Urinary bladder (tissue), 4 donors: ENCODE data around the gene TFPI2. TPM values are rescaled to one million over a fixed set of nuclear protein-coding genes. Genes with fewer than 3 reads are reported as not detected.

ENCODE experiments used
- DNase-seq: peaks from one replicate; pipeline ENCODE4 v3.0.0-alpha.2; 2015; ENCODE audit errors: extremely low spot score
- H3K27ac ChIP-seq: one replicate; pipeline ENCODE4 v1.5.1; 2013; ENCODE audit warnings: low read depth, mild to moderate bottlenecking, moderate library complexity
- H3K36me3 ChIP-seq: one replicate; pipeline ENCODE4 v1.6.1; 2013; ENCODE audit warnings: mild to moderate bottlenecking, moderate library complexity; ENCODE audit not compliant: insufficient read depth
- H3K4me1 ChIP-seq: one replicate; pipeline ENCODE4 v1.6.1; 2013; ENCODE audit warnings: mild to moderate bottlenecking, moderate library complexity; ENCODE audit not compliant: insufficient read depth
- H3K4me3 ChIP-seq: one replicate; pipeline ENCODE4 v1.5.1; 2013; ENCODE audit warnings: low read depth, low read length
- whole genome bisulfite sequencing: extraction: QIAGEN DNeasy Blood & Tissue Kit; methylation state at CpG from one replicate; pipeline ENCODE4 v1.1.7; 2013; 5-methylcytosine and 5-hydroxymethylcytosine counted together
- polyA plus RNA-seq: library from polyadenylated mRNA; stranded (reverse); fragments of 200-250 nt; gene quantifications from one replicate; pipeline ENCODE4 v1.2.3, GENCODE V29; 2013
- total RNA-seq: library from RNA; depleted of rRNA; stranded (reverse); fragments of >200 nt; gene quantifications from one replicate; pipeline ENCODE4 v1.2.3, GENCODE V29; 2014
- donor health status: healthy with polysubstance abuse.
- donor health status: healthy.

Gene TFPI2
- total RNA-seq: 19.3 TPM
- 5.5 TPM for polyA plus RNA-seq

- no peak for DNase-seq
- no peak within 1 kb of the TSS for H3K27ac ChIP-seq
- WGBS: under 1% methylated on average over 49 of the region's 49 CpGs
These were observed at the start of gene TFPI2 for GRCh38 chr7:93890464-93891068. Gene TFPI2 (minus strand): TSS chr7:93890753. CDS start chr7:93890678, 75 bp downstream.

GRCh38 chr7:93938293-93938692 is 47.7 kb upstream of the TFPI2 start:
- Histone ChIP-seq H3K36me3 (no peaks in the 10 kb centered on the region), H3K4me3 (no peak overlapping the region), H3K4me1 (no peaks in the 10 kb centered on the region), H3K27ac (no peak overlapping the region)
- DNase-seq: no peak

More at GRCh38 chr7:93890464-93891068, at the start of gene TFPI2:
- no peaks in the 10 kb centered on the region for H3K36me3 ChIP-seq
- no peaks in the 10 kb centered on the region for H3K4me1 ChIP-seq
- peak within 1 kb of the TSS; percentile 56 for H3K4me3 ChIP-seq

GRCh38 chr7:93937818-93938217 is 47.3 kb upstream of the TFPI2 start:
- Histone ChIP-seq H3K4me3 (no peak overlapping the region), H3K4me1 (no peaks in the 10 kb centered on the region), H3K27ac (no peak overlapping the region), H3K36me3 (no peaks in the 10 kb centered on the region)
- WGBS: 91% methylated on average over 1 of the region's 1 CpG
- no peak for DNase-seq

- no peak overlapping the region for H3K27ac ChIP-seq
- H3K36me3 ChIP-seq: no peaks in the 10 kb centered on the region
- no peak overlapping the region for H3K4me3 ChIP-seq
- no peak for DNase-seq
- 78% methylated on average over 2 of the region's 2 CpGs for WGBS
- H3K4me1 ChIP-seq: no peaks in the 10 kb centered on the region
These were observed 44.5 kb upstream of the TFPI2 start for GRCh38 chr7:93935102-93935501.

GRCh38 chr7:93933156-93933555 is 42.6 kb upstream of the TFPI2 start:
- Histone ChIP-seq H3K36me3 (no peaks in the 10 kb centered on the region), H3K4me3 (no peak overlapping the region), H3K27ac (no peak overlapping the region), H3K4me1 (no peaks in the 10 kb centered on the region)
- WGBS: 93% methylated on average over 3 of the region's 3 CpGs
- no peak for DNase-seq

GRCh38 chr7:93931655-93932054 is 41.1 kb upstream of the TFPI2 start:
- WGBS: 73% methylated on average over 3 of the region's 3 CpGs
- no peak overlapping the region for H3K4me3 ChIP-seq
- no peaks in the 10 kb centered on the region for H3K4me1 ChIP-seq
- DNase-seq: no peak
- H3K27ac ChIP-seq: no peak overlapping the region
- H3K36me3 ChIP-seq: no peaks in the 10 kb centered on the region

- no peaks in the 10 kb centered on the region for H3K36me3 ChIP-seq
These were observed 37.0 kb upstream of the TFPI2 start for GRCh38 chr7:93927585-93927984.

GRCh38 chr7:93926800-93927199 is 36.2 kb upstream of the TFPI2 start:
- no peak for DNase-seq
- Histone ChIP-seq H3K4me3 (no peak overlapping the region), H3K4me1 (no peaks in the 10 kb centered on the region), H3K27ac (no peak overlapping the region), H3K36me3 (no peaks in the 10 kb centered on the region)
- WGBS: 75% methylated on average over 1 of the region's 1 CpG

More at GRCh38 chr7:93927585-93927984, 37.0 kb upstream of the TFPI2 start:
- no peak overlapping the region for H3K4me3 ChIP-seq
- no peaks in the 10 kb centered on the region for H3K4me1 ChIP-seq
- no peak overlapping the region for H3K27ac ChIP-seq
- DNase-seq: no peak
- WGBS: 75% methylated on average over 3 of the region's 3 CpGs

- H3K4me3 ChIP-seq: peak overlapping the region; percentile 45
- 13% methylated on average over 1 of the region's 1 CpG for WGBS
- H3K4me1 ChIP-seq: no peaks in the 10 kb centered on the region
These were observed 33.4 kb upstream of the TFPI2 start for GRCh38 chr7:93923942-93924341.

GRCh38 chr7:93923296-93923695 is 32.7 kb upstream of the TFPI2 start:
- Histone ChIP-seq H3K4me3 (peak overlapping the region; percentile 45), H3K27ac (peak overlapping the region; percentile 50), H3K4me1 (no peaks in the 10 kb centered on the region), H3K36me3 (no peaks in the 10 kb centered on the region)
- 33% methylated on average over 6 of the region's 6 CpGs for WGBS
- DNase-seq: no peak

More at GRCh38 chr7:93923942-93924341, 33.4 kb upstream of the TFPI2 start:
- DNase-seq: no peak
- Histone ChIP-seq H3K36me3 (no peaks in the 10 kb centered on the region), H3K27ac (peak overlapping the region; percentile 59)

- 2% methylated on average over 39 of the region's 39 CpGs for WGBS
- peak within 1 kb of the TSS; percentile 51 for H3K4me3 ChIP-seq
- H3K4me1 ChIP-seq: no peaks in the 10 kb centered on the region
- H3K27ac ChIP-seq: peak within 1 kb of the TSS; percentile 76
- H3K36me3 ChIP-seq: no peaks in the 10 kb centered on the region
- peak; percentile 23 for DNase-seq
These were observed 31.3 kb upstream of the TFPI2 start, which contains the start of gene GNG11 for GRCh38 chr7:93921607-93922566. Gene GNG11 (plus strand): TSS chr7:93921735. CDS start chr7:93922138, 403 bp downstream.

- H3K27ac ChIP-seq: peak overlapping the region; percentile 76
- no peak for DNase-seq
- H3K4me3 ChIP-seq: peak overlapping the region; percentile 51
- H3K4me1 ChIP-seq: no peaks in the 10 kb centered on the region
- H3K36me3 ChIP-seq: no peaks in the 10 kb centered on the region
- WGBS: 34% methylated on average over 8 of the region's 8 CpGs
These were observed 30.6 kb upstream of the TFPI2 start for GRCh38 chr7:93921186-93921585.

- H3K4me3 ChIP-seq: no peak overlapping the region
- H3K4me1 ChIP-seq: no peaks in the 10 kb centered on the region
- 55% methylated on average over 6 of the region's 6 CpGs for WGBS
- no peak for DNase-seq
- no peaks in the 10 kb centered on the region for H3K36me3 ChIP-seq
- H3K27ac ChIP-seq: peak overlapping the region; percentile 73
These were observed 30.1 kb upstream of the TFPI2 start for GRCh38 chr7:93920496-93921182.
